K562 (cell line): ENCODE results near the gene PGAM2. TPM values are rescaled to one million over a fixed set of nuclear protein-coding genes. Genes with fewer than 3 reads are reported as not detected.

Experiments
- EHMT2 ChIP-seq: fragments of 450-650 bp; IDR thresholded peaks from 2 replicates; pipeline ENCODE4 v1.6.1; 2018; ENCODE audit warnings: antibody characterized with exemption
- ETV6 ChIP-seq, 3 experiments: fragments of 150-350 bp in 1 of 3; sonication (generic) in 1 of 3; formaldehyde crosslinking in 1 of 3; IDR thresholded peaks; 2 replicates each; pipeline versions ENCODE4 v1.6.1 to v1.8.0; 2014 to 2022; ENCODE audit warnings: borderline replicate concordance in 2 of 3, low read depth in 2 of 3, antibody characterized with exemption in 1 of 3, low read length in 1 of 3, mild to moderate bottlenecking in 1 of 3, missing genetic modification reagents in 1 of 3
- FOXJ2 ChIP-seq: fragments of 200-800 bp; sonication (Bioruptor generic); IDR thresholded peaks from 2 replicates; pipeline ENCODE4 v1.6.1; 2016; ENCODE audit warnings: missing genetic modification characterization, missing compliant biosample characterization
- HDAC1 ChIP-seq, 2 experiments: fragments of 450-650 bp; IDR thresholded peaks; 2 replicates each; pipeline ENCODE4 v1.6.1; 2016 to 2017; ENCODE audit warnings: inconsistent platforms in 1 of 2, mild to moderate bottlenecking in 1 of 2, moderate library complexity in 1 of 2
- NBN ChIP-seq: fragments of 450-650 bp; IDR thresholded peaks from 2 replicates; pipeline ENCODE4 v1.6.1; 2016; ENCODE audit warnings: low read depth, mild to moderate bottlenecking
- POLR2AphosphoS2 ChIP-seq: IDR thresholded peaks from 2 replicates; pipeline ENCODE4 v1.6.1; 2012; ENCODE audit warnings: low read length, improper control_type of control experiment
- TOE1 ChIP-seq, 2 experiments: fragments of 450-650 bp in 1 of 2; sonication (generic) in 1 of 2; formaldehyde crosslinking in 1 of 2; IDR thresholded peaks; 2 replicates each; pipeline versions ENCODE4 v1.7.1 to v1.8.0; 2016 to 2022; ENCODE audit warnings: borderline replicate concordance in 2 of 2, mild to moderate bottlenecking in 2 of 2, antibody characterized with exemption in 1 of 2, inconsistent platforms in 1 of 2, low read depth in 1 of 2, missing genetic modification reagents in 1 of 2, moderate library complexity in 1 of 2
- YY1 ChIP-seq, 3 experiments: IDR thresholded peaks; 2 replicates each; pipeline ENCODE4 v1.6.1; 2011; ENCODE audit warnings: low read length in 2 of 3, mild to moderate bottlenecking in 2 of 3, moderate library complexity in 2 of 3, borderline replicate concordance in 1 of 3, control low read depth in 1 of 3, low read depth in 1 of 3; ENCODE audit not compliant: insufficient read depth in 3 of 3, insufficient replicate concordance in 2 of 3, control insufficient read depth in 1 of 3, insufficient read length in 1 of 3; ENCODE audit errors: extremely low read depth in 1 of 3
- ZFPM2 ChIP-seq: fragments of 250-450 bp; sonication (Bioruptor Pico); IDR thresholded peaks from 2 replicates; pipeline ENCODE4 v1.5.1; 2022; ENCODE audit warnings: mild to moderate bottlenecking
- ZKSCAN3 ChIP-seq: fragments of 250-450 bp; sonication (Bioruptor Pico); IDR thresholded peaks from 2 replicates; pipeline ENCODE4 v1.4.0; 2020
- ZNF12 ChIP-seq: sonication (generic); formaldehyde crosslinking; IDR thresholded peaks from 2 replicates; pipeline ENCODE4 v1.4.0; 2020; ENCODE audit warnings: mild to moderate bottlenecking, missing genetic modification reagents
- polyA plus RNA-seq, 8 experiments: library from polyadenylated mRNA; depleted of rRNA in 4 of 8; stranded (reverse) in 5 of 8; unstranded in 3 of 8; fragments of >200 nt; fragmentation: Nextera tagmentation in 2 of 8; fragmentation: Illumina TruSeq in 1 of 8; extraction: Ambion mirVana in 2 of 8; extraction: Trizol in 1 of 8; gene quantifications; 2 replicates each; pipeline versions ENCODE4 v1.2.1 to v1.2.3, GENCODE V29; 2011 to 2014; ENCODE audit warnings: inconsistent platforms in 1 of 8, missing spikeins in 1 of 8
- total RNA-seq, 7 experiments: library from RNA; depleted of rRNA in 6 of 7; stranded (reverse); fragments of >200 nt in 6 of 7; fragmentation: Illumina TruSeq in 2 of 7; extraction: Trizol in 2 of 7; gene quantifications; 2 replicates each; pipeline versions ENCODE4 v1.2.1 to v1.2.3, GENCODE V29; 2011 to 2021; ENCODE audit warnings: low replicate concordance in 1 of 7
- TF ChIP-seq, protein P1 (sequence below), 2 experiments: fragments of 250-450 bp in 1 of 2; fragments of 450-650 bp in 1 of 2; sonication (Bioruptor Pico) in 1 of 2; IDR thresholded peaks; 2 replicates each; pipeline versions ENCODE4 v1.6.1 to v1.8.0; 2016 to 2021; ENCODE audit warnings: mild to moderate bottlenecking in 2 of 2, moderate library complexity in 2 of 2, missing compliant biosample characterization in 1 of 2, missing genetic modification characterization in 1 of 2
- TF ChIP-seq, protein P2 (sequence below), 2 experiments: fragments of 200-800 bp in 1 of 2; sonication (Bioruptor generic) in 1 of 2; sonication (generic) in 1 of 2; formaldehyde crosslinking in 1 of 2; IDR thresholded peaks in 1 of 2; conservative IDR thresholded peaks in 1 of 2; 2 replicates each; pipeline versions ENCODE4 v1.5.0 to v1.6.1; 2016 to 2020; ENCODE audit warnings: missing compliant biosample characterization in 1 of 2, missing genetic modification characterization in 1 of 2, missing genetic modification reagents in 1 of 2
- TF ChIP-seq, protein P3 (sequence below): fragments of 450-650 bp; IDR thresholded peaks from 2 replicates; pipeline ENCODE4 v1.6.1; 2016; ENCODE audit warnings: antibody characterized with exemption
- TF ChIP-seq, protein P4 (sequence below): fragments of 250-450 bp; sonication (Bioruptor Pico); IDR thresholded peaks from 2 replicates; pipeline ENCODE4 v1.4.0; 2020; ENCODE audit warnings: mild to moderate bottlenecking, moderate library complexity
- TF ChIP-seq, protein P5 (sequence below): fragments of 250-450 bp; sonication (Bioruptor Pico); IDR thresholded peaks from 2 replicates; pipeline ENCODE4 v1.8.0; 2021; ENCODE audit warnings: moderate library complexity, mild to moderate bottlenecking, inconsistent platforms

The PGAM2 gene
- total and polyA plus RNA-seq, 9 of the 15 experiments (the other 6 are each of a cell fraction or from before 2014, with no cell fraction given) = not detected

DNA sequence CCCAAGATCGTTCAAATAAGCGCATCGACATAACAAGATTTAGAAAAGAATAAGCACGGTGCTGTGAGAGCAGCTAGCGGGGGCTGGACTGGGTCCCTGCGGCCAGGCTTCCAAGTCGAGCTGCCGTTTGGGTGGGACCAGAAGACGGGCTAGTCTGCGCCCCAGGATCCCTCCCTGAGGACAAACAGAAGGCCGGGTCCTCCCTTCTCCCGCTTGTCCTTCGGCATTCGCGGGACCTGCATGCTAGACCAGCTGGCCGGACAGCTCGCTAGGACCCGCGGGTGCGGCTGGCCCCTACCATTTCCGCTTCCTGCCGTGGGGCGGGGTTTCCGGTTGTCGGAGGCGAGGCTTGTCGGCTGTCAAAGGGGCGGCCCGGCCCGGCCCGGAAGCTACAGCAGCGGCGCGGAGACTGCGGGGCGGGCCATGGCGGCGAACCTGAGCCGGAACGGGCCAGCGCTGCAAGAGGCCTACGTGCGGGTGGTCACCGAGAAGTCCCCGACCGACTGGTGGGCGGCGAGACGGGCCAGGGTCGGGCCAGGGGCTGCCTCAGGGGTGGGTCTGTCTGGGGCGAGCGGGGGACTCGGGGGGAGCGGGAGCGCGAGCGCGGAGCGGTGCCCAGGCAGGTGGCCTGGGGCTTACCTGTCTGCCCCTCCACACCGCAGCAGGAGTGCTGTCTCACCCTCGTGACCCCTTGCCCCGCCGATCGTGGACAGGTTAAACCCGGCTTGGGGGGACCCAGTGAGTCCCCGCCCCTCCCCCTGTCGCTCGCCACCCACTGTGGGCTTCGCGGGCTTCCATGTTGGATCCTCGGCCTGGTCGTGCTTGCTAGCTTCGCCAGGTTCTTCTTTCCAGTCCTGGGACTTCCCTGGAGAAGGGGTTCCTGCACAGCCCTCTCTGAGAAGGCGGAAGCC lies 20.8 kb downstream of the PGAM2 start, which contains the start of gene DBNL (continued):
- TF ChIP-seq, protein P1, sequence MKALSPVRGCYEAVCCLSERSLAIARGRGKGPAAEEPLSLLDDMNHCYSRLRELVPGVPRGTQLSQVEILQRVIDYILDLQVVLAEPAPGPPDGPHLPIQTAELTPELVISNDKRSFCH (CRISPR knock-in tag; IDR thresholded peaks at IDR 0.05) = no peak
- TF ChIP-seq, protein P1 (tag; IDR thresholded peaks at IDR 0.05) = no peak
- TF ChIP-seq, protein P2, sequence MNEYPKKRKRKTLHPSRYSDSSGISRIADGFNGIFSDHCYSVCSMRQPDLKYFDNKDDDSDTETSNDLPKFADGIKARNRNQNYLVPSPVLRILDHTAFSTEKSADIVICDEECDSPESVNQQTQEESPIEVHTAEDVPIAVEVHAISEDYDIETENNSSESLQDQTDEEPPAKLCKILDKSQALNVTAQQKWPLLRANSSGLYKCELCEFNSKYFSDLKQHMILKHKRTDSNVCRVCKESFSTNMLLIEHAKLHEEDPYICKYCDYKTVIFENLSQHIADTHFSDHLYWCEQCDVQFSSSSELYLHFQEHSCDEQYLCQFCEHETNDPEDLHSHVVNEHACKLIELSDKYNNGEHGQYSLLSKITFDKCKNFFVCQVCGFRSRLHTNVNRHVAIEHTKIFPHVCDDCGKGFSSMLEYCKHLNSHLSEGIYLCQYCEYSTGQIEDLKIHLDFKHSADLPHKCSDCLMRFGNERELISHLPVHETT (CRISPR knock-in tag; conservative IDR thresholded peaks at IDR 0.05 in 1 of 2, IDR thresholded peaks at IDR 0.05 in 1 of 2) = peak in 1 of 2 experiments; percentile 81; a peak in 1 of 4 replicates
- TF ChIP-seq, protein P3, sequence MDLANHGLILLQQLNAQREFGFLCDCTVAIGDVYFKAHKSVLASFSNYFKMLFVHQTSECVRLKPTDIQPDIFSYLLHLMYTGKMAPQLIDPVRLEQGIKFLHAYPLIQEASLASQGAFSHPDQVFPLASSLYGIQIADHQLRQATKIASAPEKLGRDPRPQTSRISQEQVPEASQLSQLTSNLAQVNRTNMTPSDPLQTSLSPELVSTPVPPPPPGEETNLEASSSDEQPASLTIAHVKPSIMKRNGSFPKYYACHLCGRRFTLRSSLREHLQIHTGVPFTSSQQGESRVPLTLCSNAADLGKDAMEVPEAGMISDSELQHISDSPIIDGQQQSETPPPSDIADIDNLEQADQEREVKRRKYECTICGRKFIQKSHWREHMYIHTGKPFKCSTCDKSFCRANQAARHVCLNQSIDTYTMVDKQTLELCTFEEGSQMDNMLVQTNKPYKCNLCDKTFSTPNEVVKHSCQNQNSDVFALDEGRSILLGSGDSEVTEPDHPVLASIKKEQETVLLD = 0 out of 2 replicates have a peak, but pooled peaks have one; percentile 27
- TF ChIP-seq ETV6 (IDR thresholded peaks at IDR 0.05; ENCODE audit: borderline replicate concordance in 1 of 2, low read depth in 2 of 2, low read length in 1 of 2) (peak in 1 of 2 experiments; percentile 42; a peak in 1 of 4 replicates), ETV6 (CRISPR knock-in tag; IDR thresholded peaks at IDR 0.05; ENCODE audit: borderline replicate concordance) (no peak), FOXJ2 (tag) (no peak), EHMT2 (no peak), ZFPM2 (no peak), POLR2AphosphoS2 (peak; percentile 57; the same call in 1 of the 2 replicates), YY1 (IDR thresholded peaks at IDR 0.05; ENCODE audit: borderline replicate concordance in 1 of 3, control insufficient read depth in 1 of 3, extremely low read depth in 1 of 3, insufficient read depth in 3 of 3, insufficient read length in 1 of 3, insufficient replicate concordance in 2 of 3, low read depth in 1 of 3, low read length in 2 of 3) (peak; percentile 40 to 82 (median 67)), ZNF12 (no peak), NBN (0 out of 2 replicates have a peak, but pooled peaks have one; percentile 26), HDAC1 (IDR thresholded peaks at IDR 0.05) (peak in 1 of 2 experiments; percentile 88; a peak in 2 of 4 replicates), ZKSCAN3 (CRISPR knock-in tag) (no peak), TOE1 (IDR thresholded peaks at IDR 0.05; ENCODE audit: borderline replicate concordance) (peak; percentile 48; the same call in 1 of the 2 replicates), TOE1 (CRISPR knock-in tag; IDR thresholded peaks at IDR 0.05; ENCODE audit: borderline replicate concordance, low read depth) (no peak)
- TF ChIP-seq, protein P4, sequence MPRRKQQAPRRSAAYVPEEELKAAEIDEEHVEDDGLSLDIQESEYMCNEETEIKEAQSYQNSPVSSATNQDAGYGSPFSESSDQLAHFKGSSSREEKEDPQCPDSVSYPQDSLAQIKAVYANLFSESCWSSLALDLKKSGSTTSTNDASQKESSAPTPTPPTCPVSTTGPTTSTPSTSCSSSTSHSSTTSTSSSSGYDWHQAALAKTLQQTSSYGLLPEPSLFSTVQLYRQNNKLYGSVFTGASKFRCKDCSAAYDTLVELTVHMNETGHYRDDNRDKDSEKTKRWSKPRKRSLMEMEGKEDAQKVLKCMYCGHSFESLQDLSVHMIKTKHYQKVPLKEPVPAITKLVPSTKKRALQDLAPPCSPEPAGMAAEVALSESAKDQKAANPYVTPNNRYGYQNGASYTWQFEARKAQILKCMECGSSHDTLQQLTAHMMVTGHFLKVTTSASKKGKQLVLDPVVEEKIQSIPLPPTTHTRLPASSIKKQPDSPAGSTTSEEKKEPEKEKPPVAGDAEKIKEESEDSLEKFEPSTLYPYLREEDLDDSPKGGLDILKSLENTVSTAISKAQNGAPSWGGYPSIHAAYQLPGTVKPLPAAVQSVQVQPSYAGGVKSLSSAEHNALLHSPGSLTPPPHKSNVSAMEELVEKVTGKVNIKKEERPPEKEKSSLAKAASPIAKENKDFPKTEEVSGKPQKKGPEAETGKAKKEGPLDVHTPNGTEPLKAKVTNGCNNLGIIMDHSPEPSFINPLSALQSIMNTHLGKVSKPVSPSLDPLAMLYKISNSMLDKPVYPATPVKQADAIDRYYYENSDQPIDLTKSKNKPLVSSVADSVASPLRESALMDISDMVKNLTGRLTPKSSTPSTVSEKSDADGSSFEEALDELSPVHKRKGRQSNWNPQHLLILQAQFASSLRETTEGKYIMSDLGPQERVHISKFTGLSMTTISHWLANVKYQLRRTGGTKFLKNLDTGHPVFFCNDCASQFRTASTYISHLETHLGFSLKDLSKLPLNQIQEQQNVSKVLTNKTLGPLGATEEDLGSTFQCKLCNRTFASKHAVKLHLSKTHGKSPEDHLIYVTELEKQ = no peak
- TF ChIP-seq, protein P5, sequence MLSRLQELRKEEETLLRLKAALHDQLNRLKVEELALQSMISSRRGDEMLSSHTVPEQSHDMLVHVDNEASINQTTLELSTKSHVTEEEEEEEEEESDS (CRISPR knock-in tag) = no peak
